AG10803 (cell line): ENCODE results near the gene MARS2.

Source experiments
- DNase-seq: peaks from one replicate; pipeline ENCODE4 v3.0.0; 2010; ENCODE audit warnings: low read depth
- H3K4me3 ChIP-seq: 2 replicates; pipeline ENCODE4 v1.5.1; 2011; ENCODE audit warnings: mild to moderate bottlenecking, low read length, control low read depth
- CTCF ChIP-seq: conservative IDR thresholded peaks from 2 replicates; pipeline ENCODE4 v1.5.1; 2011; ENCODE audit warnings: mild to moderate bottlenecking, low read length, control low read depth, inconsistent platforms

Gene MARS2

GRCh38 chr2:197705121-197705911, at the start of gene MARS2:
TSS of gene MARS2 (plus strand) at chr2:197705369. CDS start at chr2:197705406, 37 bp downstream.
- TF ChIP-seq CTCF: no peak
- H3K4me3 ChIP-seq: peak within 1 kb of the TSS; percentile 88
- DNase-seq: peak; percentile 90

GRCh38 chr2:197657562-197657961, 47.6 kb upstream of the MARS2 start:
- DNase-seq: no peak
- no peak overlapping the region for H3K4me3 ChIP-seq
- TF ChIP-seq CTCF: no peak

- no peak for DNase-seq
- no peak overlapping the region for H3K4me3 ChIP-seq
- TF ChIP-seq CTCF: no peak
Observed at GRCh38 chr2:197661626-197662025, 43.5 kb upstream of the MARS2 start.

- no peak overlapping the region for H3K4me3 ChIP-seq
- no peak for DNase-seq
- TF ChIP-seq CTCF: no peak
Observed at GRCh38 chr2:197666277-197666676, 38.9 kb upstream of the MARS2 start.

GRCh38 chr2:197668296-197668695, 36.9 kb upstream of the MARS2 start:
- TF ChIP-seq CTCF: no peak
- no peak for DNase-seq
- H3K4me3 ChIP-seq: no peak overlapping the region

- no peak overlapping the region for H3K4me3 ChIP-seq
- no peak for TF ChIP-seq CTCF
Observed at GRCh38 chr2:197669077-197669476, 36.1 kb upstream of the MARS2 start.

GRCh38 chr2:197672371-197672893, 32.7 kb upstream of the MARS2 start:
- TF ChIP-seq CTCF: no peak
- H3K4me3 ChIP-seq: no peak overlapping the region
- DNase-seq: no peak

More at GRCh38 chr2:197669077-197669476, 36.1 kb upstream of the MARS2 start:
- no peak for DNase-seq
